GM19324 (cell line): ENCODE measurements around the gene RBMS3.

Experiments
- ATAC-seq: cut with Tn5 transposase; IDR thresholded peaks from one replicate; pipeline ENCODE4 v1.9.1; 2021; ENCODE audit warnings: mild to moderate bottlenecking, moderate library complexity; ENCODE audit not compliant: unreplicated experiment, low FRiP score

The RBMS3 gene

GRCh38 chr3:29555590-29555989 lies 274.7 kb downstream of the RBMS3 start:
- no peak for ATAC-seq

GRCh38 chr3:29557186-29557585 lies 276.3 kb downstream of the RBMS3 start:
- no peak for ATAC-seq

- no peak for ATAC-seq
These were observed 277.0 kb downstream of the RBMS3 start for GRCh38 chr3:29557825-29558224.

- ATAC-seq, result no peak
These were observed 279.0 kb downstream of the RBMS3 start for GRCh38 chr3:29559741-29560465.

- no peak for ATAC-seq
These were observed 280.8 kb downstream of the RBMS3 start for GRCh38 chr3:29561651-29562149.

- no peak for ATAC-seq
These were observed 284.4 kb downstream of the RBMS3 start for GRCh38 chr3:29565236-29565635.

GRCh38 chr3:29567501-29567900 lies 286.6 kb downstream of the RBMS3 start:
- ATAC-seq, result no peak

- ATAC-seq, result no peak
These were observed 287.5 kb downstream of the RBMS3 start for GRCh38 chr3:29568355-29568754.

GRCh38 chr3:29576181-29576580 lies 295.3 kb downstream of the RBMS3 start:
- no peak for ATAC-seq

GRCh38 chr3:29576675-29577074 lies 295.8 kb downstream of the RBMS3 start:
- ATAC-seq, result no peak

- ATAC-seq, result no peak
These were observed 296.4 kb downstream of the RBMS3 start for GRCh38 chr3:29577250-29577649.

- ATAC-seq, result no peak
These were observed 300.4 kb downstream of the RBMS3 start for GRCh38 chr3:29581311-29581710.

GRCh38 chr3:29582273-29582672 lies 301.4 kb downstream of the RBMS3 start:
- no peak for ATAC-seq

GRCh38 chr3:29583861-29584260 lies 303.0 kb downstream of the RBMS3 start:
- no peak for ATAC-seq

- no peak for ATAC-seq
These were observed 304.5 kb downstream of the RBMS3 start for GRCh38 chr3:29585368-29585767.

- no peak for ATAC-seq
These were observed 306.5 kb downstream of the RBMS3 start for GRCh38 chr3:29587340-29587739.

- ATAC-seq, result no peak
These were observed 309.1 kb downstream of the RBMS3 start for GRCh38 chr3:29590012-29590411.

GRCh38 chr3:29590461-29590860 lies 309.6 kb downstream of the RBMS3 start:
- no peak for ATAC-seq

- ATAC-seq, result no peak
These were observed 310.7 kb downstream of the RBMS3 start for GRCh38 chr3:29591579-29591978.

GRCh38 chr3:29593802-29594201 lies 312.9 kb downstream of the RBMS3 start:
- no peak for ATAC-seq

- no peak for ATAC-seq
These were observed 313.4 kb downstream of the RBMS3 start for GRCh38 chr3:29594261-29594660.

GRCh38 chr3:29597376-29598008 lies 316.6 kb downstream of the RBMS3 start:
- ATAC-seq, result no peak
